Measurements from ENCODE around the gene PCDHGA12. TPM values are rescaled to one million over a fixed set of nuclear protein-coding genes. Genes with fewer than 3 reads are reported as not detected.
"Not testable (repeated sequence)": the region's sequence is repeated elsewhere in the genome, so short reads cannot be mapped to it uniquely, and the experiment has no call there.

Gene PCDHGA12
- polyA plus RNA-seq, 3 donors, result 0.48 to 2.0 (median 1.2) TPM

DNA sequence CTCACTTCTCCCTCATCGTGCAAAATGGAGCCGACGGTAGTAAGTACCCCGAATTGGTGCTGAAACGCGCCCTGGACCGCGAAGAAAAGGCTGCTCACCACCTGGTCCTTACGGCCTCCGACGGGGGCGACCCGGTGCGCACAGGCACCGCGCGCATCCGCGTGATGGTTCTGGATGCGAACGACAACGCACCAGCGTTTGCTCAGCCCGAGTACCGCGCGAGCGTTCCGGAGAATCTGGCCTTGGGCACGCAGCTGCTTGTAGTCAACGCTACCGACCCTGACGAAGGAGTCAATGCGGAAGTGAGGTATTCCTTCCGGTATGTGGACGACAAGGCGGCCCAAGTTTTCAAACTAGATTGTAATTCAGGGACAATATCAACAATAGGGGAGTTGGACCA, 979 bp downstream of the PCDHGA12 start:
- WGBS, 3 donors, result 9 to 14% (median 13%) methylated on average over 37 of the region's 37 CpGs
- H3K27ac ChIP-seq (ENCODE audit: low read depth, low read length), result no peak overlapping the region

DNA sequence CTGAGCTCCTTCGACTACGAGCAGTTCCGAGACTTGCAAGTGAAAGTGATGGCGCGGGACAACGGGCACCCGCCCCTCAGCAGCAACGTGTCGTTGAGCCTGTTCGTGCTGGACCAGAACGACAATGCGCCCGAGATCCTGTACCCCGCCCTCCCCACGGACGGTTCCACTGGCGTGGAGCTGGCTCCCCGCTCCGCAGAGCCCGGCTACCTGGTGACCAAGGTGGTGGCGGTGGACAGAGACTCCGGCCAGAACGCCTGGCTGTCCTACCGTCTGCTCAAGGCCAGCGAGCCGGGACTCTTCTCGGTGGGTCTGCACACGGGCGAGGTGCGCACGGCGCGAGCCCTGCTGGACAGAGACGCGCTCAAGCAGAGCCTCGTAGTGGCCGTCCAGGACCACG, 2.0 kb downstream of the PCDHGA12 start:
- 25 to 35% (median 31%) methylated on average over 25 to 38 of the region's 38 CpGs for WGBS, 3 donors
- H3K27ac ChIP-seq (ENCODE audit: low read depth, low read length), result not testable (repeated sequence)

DNA sequence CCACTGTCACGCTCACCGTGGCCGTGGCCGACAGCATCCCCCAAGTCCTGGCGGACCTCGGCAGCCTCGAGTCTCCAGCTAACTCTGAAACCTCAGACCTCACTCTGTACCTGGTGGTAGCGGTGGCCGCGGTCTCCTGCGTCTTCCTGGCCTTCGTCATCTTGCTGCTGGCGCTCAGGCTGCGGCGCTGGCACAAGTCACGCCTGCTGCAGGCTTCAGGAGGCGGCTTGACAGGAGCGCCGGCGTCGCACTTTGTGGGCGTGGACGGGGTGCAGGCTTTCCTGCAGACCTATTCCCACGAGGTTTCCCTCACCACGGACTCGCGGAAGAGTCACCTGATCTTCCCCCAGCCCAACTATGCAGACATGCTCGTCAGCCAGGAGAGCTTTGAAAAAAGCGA, 2.4 kb downstream of the PCDHGA12 start:
- WGBS, 3 donors, result 18 to 29% (median 28%) methylated on average over 25 to 29 of the region's 29 CpGs
- H3K27ac ChIP-seq (ENCODE audit: low read depth, low read length), result not testable (repeated sequence)

DNA sequence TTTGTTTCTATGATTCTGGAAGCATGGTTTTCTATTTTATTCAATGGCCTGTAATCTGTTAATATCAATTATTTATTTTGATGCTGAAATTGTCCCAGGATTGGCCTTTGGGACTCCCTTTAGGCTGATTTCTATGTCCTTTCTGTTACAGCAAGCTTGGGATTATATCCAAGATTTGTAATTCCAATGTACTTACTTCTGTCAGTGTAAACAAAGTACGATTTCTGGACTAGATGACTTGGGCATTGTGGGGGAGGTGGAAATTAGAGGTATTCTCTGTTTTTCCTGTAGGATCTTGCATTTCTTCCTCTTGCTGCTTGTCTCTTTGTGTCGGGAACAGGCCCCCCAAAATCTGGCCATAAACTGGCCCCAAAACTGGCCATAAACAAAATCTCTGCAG, 3.7 kb downstream of the PCDHGA12 start:
- WGBS, 3 donors, result 68 to 80% (median 76%) methylated on average over 2 of the region's 2 CpGs
- H3K27ac ChIP-seq (ENCODE audit: low read depth, low read length), result no peak overlapping the region

DNA sequence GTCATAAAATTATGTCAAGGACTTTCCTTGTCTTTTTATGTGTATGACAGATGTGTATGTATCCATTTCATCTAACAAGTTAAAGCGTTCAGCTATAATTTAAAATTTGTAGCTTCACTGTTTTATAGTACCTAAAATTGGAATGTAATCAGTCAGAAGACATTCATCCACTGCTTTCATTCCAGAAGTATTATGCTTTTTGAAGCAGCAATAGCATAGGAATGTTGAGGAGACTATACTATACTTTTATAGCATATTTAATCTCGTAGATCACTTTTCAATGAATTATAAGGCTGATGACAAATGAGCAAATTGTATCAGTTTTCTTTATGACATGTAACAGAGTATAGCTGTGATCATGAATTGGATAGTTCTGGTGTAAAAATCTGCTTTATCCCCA, 6.9 kb downstream of the PCDHGA12 start:
- H3K27ac ChIP-seq (ENCODE audit: low read depth, low read length), result no peak overlapping the region
- WGBS, 3 donors, result 91 to 93% (median 93%) methylated on average over 2 of the region's 2 CpGs

DNA sequence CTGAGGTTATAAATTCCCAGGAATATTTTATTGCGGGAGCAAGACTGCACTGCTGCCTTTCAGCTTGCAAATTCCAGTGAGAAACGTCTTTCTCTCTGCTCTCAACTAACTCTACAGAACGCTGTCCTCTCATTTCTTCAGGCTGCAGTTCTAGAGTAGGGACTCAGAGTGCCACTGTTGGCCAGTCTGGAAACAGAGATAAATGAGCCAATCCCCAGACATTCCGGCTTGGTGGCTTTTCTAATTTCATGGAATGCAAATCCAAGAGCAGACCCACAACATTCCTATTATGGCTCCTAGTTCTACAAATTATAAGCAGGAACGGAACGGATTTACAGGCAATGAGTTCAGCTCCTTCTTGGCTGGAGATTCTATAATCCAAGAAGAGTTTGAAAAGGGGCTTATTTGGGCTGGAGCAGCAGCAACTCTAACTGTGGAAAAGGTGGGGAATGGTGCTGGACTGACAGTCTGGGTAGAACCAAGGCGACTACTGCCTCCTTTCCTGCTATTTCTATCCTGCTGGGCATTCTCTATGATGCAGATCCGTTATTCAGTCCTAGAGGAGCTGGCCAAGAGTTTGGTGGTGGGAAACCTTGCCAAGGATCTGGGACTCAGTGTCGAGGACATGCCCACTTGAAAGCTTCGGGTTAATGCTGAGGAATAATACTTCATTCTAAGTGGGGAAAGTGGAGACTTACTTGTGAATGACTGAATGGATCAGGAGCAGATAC, 9.3 kb downstream of the PCDHGA12 start:
- WGBS, 3 donors, result 60 to 69% (median 69%) methylated on average over 10 of the region's 10 CpGs
- H3K27ac ChIP-seq (ENCODE audit: low read depth, low read length), result no peak overlapping the region

DNA sequence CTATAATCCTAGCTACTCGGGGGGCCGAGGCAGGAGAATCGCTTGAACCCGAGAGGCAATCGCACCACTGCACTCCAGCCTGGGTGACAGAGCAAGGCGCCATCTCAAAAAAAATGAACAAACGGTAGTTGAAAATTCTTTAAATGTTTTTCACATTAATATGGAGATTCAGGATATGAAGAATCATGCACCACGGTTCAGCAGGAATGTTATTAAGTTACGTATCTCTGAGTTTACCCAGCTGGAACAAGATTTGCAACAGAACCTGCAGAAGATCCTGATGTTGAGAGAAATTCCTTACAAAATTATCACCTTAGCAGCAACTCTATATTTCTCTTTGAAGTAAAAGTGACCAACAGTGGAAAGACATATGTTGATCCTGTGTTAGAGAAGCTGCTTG, 10.0 kb downstream of the PCDHGA12 start:
- H3K27ac ChIP-seq (ENCODE audit: low read depth, low read length), result no peak overlapping the region
- 92 to 95% (median 93%) methylated on average over 9 of the region's 9 CpGs for WGBS, 3 donors

DNA sequence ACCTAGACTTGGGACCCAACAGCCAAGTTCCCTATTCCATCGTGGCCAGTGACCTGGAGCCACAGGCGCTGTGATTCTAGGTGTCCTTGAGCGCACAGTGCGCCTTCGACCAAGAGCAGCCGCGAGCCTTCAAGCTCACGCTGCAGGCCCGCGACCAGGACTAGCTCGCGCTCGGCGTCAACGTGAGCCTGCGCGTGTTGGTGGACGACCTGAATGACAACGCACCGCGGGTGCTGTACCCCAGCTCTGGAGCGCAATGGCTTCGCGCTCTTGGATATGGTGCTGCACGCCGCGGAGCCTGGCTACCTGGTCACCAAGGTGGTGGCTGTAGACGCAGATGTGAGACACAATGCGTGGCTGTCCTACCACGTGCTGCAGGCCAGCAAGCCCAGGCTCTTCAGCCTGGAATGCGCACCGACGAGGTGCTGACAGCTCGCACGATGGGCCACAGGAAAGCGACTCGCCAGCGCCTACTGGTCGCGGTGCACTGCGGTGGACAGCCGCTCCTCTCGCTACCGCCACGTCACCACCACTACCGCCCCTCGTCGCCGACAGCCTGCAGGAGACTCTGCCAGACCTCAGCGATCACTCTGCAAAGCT, 11.4 kb downstream of the PCDHGA12 start:
- 44 to 52% (median 51%) methylated on average over 50 of the region's 50 CpGs for WGBS, 3 donors
- no peak overlapping the region for H3K27ac ChIP-seq (ENCODE audit: low read depth, low read length)

DNA sequence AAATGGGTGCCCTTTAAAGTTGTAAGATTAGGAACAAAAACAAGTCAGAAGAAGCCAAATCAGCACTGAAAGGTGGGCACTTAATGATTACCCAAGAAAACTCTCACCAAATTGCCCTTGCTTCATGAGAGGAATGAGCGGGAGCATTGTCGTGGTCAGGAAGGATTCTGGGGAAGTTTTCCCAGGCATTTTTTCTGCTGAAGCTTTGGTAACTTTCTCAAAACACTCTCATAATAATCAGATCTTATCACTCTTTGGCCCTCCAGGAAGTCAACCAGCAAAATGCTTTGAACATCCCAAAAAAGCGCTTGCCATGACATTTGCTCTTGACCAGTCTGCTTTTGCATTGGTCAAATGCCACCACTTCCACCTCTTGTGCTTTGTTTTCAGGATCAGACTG, 35.0 kb downstream of the PCDHGA12 start:
- H3K27ac ChIP-seq (ENCODE audit: low read depth, low read length), result no peak overlapping the region
- 95 to 98% (median 97%) methylated on average over 3 of the region's 3 CpGs for WGBS, 3 donors

DNA sequence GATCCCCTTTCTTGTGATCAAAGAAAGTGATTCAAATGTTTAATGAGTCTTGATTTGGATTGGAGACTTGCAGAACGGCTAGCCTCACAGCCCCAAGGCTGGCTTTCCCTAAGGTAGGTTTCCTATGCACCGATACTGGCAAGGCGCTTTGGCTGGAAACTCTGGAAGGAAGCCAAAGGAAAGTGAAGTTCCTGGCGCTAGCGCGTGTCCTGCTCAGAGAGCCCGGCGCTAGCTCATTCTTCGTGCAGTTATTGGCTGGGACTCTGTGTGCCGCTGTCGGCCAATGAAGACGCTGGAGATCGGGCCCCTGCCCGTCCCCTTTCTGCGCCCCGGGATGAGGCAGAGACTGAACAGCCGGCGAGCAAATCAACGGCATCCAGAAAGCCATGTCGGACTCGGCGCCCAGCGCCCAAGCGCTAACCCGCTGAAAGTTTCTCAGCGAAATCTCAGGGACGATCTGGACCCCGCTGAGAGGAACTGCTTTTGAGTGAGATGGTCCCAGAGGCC, 45.4 kb downstream of the PCDHGA12 start, which contains the start of gene PCDHGC3:
Gene PCDHGC3 (plus strand): TSS at position 342 of the 507 bp plus-strand sequence. CDS start 151 bp downstream, at position 493.
- no peak within 1 kb of the TSS for H3K27ac ChIP-seq (ENCODE audit: low read depth, low read length)
- WGBS, 3 donors, result 0 to 1% (median 0%) methylated on average over 28 of the region's 28 CpGs

DNA sequence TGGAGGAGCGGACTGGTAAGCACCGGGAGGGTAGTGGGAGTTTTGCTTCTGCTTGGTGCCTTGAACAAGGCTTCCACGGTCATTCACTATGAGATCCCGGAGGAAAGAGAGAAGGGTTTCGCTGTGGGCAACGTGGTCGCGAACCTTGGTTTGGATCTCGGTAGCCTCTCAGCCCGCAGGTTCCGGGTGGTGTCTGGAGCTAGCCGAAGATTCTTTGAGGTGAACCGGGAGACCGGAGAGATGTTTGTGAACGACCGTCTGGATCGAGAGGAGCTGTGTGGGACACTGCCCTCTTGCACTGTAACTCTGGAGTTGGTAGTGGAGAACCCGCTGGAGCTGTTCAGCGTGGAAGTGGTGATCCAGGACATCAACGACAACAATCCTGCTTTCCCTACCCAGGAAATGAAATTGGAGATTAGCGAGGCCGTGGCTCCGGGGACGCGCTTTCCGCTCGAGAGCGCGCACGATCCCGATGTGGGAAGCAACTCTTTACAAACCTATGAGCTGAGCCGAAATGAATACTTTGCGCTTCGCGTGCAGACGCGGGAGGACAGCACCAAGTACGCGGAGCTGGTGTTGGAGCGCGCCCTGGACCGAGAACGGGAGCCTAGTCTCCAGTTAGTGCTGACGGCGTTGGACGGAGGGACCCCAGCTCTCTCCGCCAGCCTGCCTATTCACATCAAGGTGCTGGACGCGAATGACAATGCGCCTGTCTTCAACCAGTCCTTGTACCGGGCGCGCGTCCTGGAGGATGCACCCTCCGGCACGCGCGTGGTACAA, 46.0 kb downstream of the PCDHGA12 start:
- 1 to 2% (median 1%) methylated on average over 58 of the region's 58 CpGs for WGBS, 3 donors
- no peak overlapping the region for H3K27ac ChIP-seq (ENCODE audit: low read depth, low read length)

DNA sequence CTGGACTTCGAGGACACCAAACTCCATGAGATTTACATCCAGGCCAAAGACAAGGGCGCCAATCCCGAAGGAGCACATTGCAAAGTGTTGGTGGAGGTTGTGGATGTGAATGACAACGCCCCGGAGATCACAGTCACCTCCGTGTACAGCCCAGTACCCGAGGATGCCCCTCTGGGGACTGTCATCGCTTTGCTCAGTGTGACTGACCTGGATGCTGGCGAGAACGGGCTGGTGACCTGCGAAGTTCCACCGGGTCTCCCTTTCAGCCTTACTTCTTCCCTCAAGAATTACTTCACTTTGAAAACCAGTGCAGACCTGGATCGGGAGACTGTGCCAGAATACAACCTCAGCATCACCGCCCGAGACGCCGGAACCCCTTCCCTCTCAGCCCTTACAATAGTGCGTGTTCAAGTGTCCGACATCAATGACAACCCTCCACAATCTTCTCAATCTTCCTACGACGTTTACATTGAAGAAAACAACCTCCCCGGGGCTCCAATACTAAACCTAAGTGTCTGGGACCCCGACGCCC, 46.8 kb downstream of the PCDHGA12 start:
- 26 to 47% (median 32%) methylated on average over 24 of the region's 24 CpGs for WGBS, 3 donors
- no peak overlapping the region for H3K27ac ChIP-seq (ENCODE audit: low read depth, low read length)

DNA sequence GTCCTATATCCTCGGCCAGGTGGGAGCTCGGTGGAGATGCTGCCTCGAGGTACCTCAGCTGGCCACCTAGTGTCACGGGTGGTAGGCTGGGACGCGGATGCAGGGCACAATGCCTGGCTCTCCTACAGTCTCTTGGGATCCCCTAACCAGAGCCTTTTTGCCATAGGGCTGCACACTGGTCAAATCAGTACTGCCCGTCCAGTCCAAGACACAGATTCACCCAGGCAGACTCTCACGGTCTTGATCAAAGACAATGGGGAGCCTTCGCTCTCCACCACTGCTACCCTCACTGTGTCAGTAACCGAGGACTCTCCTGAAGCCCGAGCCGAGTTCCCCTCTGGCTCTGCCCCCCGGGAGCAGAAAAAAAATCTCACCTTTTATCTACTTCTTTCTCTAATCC, 47.5 kb downstream of the PCDHGA12 start:
- WGBS, 3 donors, result 42 to 57% (median 48%) methylated on average over 13 of the region's 13 CpGs
- no peak overlapping the region for H3K27ac ChIP-seq (ENCODE audit: low read depth, low read length)

DNA sequence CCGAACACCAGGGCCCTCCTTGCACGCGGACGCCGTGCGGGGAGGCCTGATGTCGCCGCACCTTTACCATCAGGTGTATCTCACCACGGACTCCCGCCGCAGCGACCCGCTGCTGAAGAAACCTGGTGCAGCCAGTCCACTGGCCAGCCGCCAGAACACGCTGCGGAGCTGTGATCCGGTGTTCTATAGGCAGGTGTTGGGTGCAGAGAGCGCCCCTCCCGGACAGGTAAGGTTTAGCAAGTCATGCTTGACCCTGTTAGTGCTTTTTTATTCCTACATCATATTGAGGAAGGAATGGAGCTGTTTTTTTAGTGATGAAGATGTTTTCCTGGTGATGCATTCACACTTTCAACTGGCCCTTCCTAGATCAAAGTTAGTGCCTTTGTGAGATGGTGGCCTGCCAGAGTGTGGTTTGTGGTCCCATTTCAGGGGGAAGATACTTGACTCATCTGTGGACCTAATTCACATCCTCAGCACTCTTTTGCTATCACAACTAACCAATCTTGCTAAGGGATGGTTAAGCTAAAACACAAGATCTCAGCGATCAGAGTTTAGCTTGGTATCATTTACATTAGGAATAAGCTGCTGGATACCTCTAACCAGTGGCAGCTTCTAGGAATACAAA, 48.1 kb downstream of the PCDHGA12 start:
- H3K27ac ChIP-seq (ENCODE audit: low read depth, low read length), result no peak overlapping the region
- 17 to 45% (median 37%) methylated on average over 20 of the region's 20 CpGs for WGBS, 3 donors

DNA sequence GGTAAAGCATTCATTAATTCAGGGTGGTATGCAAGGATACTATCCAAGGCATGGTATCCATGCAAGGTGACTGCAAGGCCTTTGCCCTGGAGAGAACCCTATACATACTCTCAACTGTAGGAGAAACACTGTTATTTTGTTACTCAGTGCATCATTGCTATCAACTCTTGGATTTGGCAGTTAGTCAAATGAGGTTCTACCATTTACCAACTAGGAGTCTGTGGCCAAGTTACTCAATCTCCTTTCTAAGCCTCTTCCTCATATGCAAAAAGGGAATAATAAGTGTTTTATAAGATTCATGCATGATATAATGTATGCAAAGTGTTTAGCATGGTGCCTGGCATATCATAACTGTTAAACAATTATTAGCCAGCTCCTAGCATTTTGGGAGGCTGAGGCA, 49.5 kb downstream of the PCDHGA12 start:
- no peak overlapping the region for H3K27ac ChIP-seq (ENCODE audit: low read depth, low read length)
